Activated T-cell treated with anti-CD3 and anti-CD28 coated beads, Interleukin-2, amount 50 U/mL, for 48 hours (primary cell): ENCODE results near the gene UBE2D1.

Experiments
- DNase-seq, 2 experiments: peaks; one replicate each; pipeline ENCODE4 v3.0.0-alpha.2; 2020

Gene UBE2D1

GRCh38 chr10:58334817-58335305 lies at the start of gene UBE2D1:
UBE2D1 (plus strand) TSS chr10:58335006; CDS start chr10:58335202, 196 bp downstream.
- DNase-seq = peak; percentile 88 to 91

GRCh38 chr10:58291538-58292174 lies 43.1 kb upstream of the UBE2D1 start:
- no peak for DNase-seq

DNA sequence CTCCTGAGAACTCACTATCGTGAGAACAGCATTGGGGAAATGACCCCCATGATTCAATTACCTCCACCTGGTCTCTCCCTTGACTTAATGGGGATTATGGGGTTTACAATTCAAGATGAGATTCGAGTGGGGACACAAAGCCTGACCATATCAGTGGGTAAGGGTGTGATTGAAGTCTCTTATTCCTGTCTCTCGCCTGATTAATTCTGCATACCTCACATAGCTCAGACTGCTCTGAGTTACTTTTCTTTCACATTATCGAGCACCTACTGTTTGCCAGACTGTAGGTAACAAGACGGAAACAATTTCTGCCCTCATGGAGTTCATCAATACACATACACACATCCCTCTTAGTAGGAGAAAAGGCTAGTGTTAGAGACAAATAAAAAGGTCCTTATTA lies 40.8 kb upstream of the UBE2D1 start:
- DNase-seq = no peak

GRCh38 chr10:58299580-58299979 lies 35.2 kb upstream of the UBE2D1 start:
- DNase-seq = peak; percentile 61 to 63

GRCh38 chr10:58300676-58301075 lies 34.1 kb upstream of the UBE2D1 start:
- DNase-seq = no peak

DNA sequence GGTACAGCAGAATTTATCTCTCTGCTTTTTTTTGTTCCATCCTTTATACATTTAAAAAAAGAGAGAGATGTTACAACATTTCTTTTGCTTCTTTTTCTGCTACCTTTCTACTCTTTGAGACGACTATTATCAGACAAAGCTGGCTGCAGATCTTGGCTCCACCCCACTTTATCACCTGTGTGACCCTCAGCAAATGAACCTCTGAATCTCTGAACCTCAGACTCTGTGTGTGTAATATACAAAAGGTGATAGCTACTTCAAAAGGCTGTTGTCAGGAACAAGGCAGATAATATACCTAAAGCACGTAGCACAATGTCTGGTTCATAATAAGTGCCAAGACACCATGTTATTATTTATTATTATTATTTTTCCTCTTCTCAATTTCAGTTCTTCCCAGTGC lies 32.6 kb upstream of the UBE2D1 start:
- no peak for DNase-seq

GRCh38 chr10:58304099-58304633 lies 30.6 kb upstream of the UBE2D1 start:
- no peak for DNase-seq

DNA sequence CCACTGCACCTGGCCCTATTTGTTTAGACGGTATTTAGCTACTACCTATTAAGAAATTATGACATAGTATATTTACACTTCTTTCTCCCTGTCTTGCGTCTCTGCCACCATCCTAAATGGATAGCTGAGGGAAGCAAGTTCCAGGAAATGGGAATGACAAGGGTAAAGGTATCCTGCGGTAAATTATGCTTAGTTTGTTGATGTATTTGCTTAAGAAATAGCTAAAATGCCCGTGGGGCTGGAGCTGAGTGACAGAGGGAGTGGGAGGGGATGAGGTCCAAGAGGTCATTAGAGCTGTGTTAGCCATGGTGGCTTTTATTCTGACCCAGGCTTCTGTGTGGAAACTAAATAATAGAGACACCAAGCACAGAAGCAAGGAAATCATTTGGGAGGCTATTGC lies 29.0 kb upstream of the UBE2D1 start:
- DNase-seq = no peak

- no peak for DNase-seq
These were observed 27.1 kb upstream of the UBE2D1 start for GRCh38 chr10:58307676-58308075.

- DNase-seq = no peak
These were observed 23.8 kb upstream of the UBE2D1 start for GRCh38 chr10:58311026-58311425.

DNA sequence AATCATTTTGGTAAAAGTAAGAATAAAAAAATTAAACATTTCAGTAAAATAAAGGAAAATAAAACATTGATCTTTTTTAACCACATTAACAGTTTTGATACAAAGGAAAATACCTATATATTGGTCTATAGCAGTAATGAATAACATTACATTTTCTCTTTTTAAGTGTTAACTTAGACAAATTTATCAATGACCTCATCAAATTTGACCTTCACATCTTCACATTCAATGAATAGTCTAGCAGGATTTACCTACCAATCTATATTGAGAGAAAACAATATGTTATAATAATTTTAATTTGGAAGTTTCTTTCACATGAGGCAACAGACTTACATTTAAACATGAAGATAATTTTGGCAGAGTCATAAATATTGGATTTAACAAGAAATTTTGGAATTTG lies 17.9 kb upstream of the UBE2D1 start:
- no peak for DNase-seq

- no peak for DNase-seq
These were observed 16.5 kb upstream of the UBE2D1 start for GRCh38 chr10:58318346-58318745.

DNA sequence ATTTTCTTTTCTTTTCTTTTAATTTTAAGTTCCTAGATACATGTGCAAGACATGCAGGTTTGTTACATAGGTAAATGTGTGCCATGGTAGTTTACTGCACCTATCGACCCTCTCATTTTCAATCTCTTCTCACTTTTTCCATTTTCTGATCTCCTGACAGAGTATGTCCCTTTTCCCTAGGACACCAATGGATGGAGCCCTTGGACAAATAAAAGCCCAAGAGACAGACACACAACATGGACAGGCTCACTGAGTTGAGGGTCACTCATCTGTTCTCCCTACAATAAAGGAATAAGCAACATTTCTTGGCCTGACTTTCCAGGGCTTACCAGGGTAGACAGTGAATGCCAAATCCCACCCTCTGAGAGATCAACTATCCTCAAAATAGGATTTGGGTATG lies 15.2 kb upstream of the UBE2D1 start:
- DNase-seq = no peak

GRCh38 chr10:58320351-58321049 lies 14.3 kb upstream of the UBE2D1 start:
- no peak for DNase-seq

GRCh38 chr10:58322072-58322834 lies 12.6 kb upstream of the UBE2D1 start:
- no peak for DNase-seq

GRCh38 chr10:58322835-58323209 lies 12.0 kb upstream of the UBE2D1 start:
- no peak for DNase-seq

DNA sequence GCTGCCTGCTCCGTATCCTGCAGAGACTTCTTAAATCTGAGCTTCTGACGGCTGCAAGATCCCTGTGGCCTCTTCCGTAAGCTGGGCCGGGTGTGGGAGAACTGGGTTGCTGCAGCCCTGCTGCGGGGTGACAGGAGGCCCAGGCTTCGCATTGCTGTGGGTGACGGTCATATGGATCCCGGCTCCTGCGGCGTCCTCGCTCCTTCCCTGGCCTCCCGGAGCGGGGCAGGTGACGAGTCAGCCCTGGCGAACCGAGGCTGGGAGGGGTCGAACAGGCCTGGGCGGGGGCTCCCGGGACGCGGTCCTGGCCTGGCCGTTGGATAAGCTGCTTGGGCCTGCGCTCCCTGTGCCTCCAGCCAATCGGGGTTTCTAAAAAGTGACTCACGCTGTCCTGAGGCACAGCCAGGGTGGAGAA lies 7.8 kb upstream of the UBE2D1 start:
- DNase-seq = no peak

GRCh38 chr10:58328233-58328632 lies 6.6 kb upstream of the UBE2D1 start:
- DNase-seq = no peak

GRCh38 chr10:58330431-58330830 lies 4.4 kb upstream of the UBE2D1 start:
- no peak for DNase-seq

GRCh38 chr10:58331646-58332045 lies 3.2 kb upstream of the UBE2D1 start:
- no peak for DNase-seq

- peak; percentile 43 to 44 for DNase-seq
These were observed 650 bp downstream of the UBE2D1 start for GRCh38 chr10:58335306-58336005.

DNA sequence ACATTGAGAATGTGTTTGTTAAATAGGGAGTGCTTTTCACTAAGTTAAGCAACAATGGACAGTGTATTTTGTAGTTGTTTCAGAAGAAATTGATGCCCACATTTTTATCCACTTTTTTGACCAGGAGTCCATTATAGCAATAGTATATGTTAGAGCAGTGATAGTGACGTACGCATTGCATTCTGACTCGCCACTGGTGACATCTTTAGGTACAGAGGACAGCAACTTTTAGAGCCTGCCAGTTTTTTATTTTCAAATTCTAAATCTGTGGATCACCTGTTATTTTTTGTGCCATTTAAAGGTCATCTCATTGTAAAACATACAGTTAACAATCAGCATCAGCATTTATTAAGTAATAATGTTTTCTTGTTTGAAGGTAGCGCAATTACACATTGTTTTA lies 1.4 kb downstream of the UBE2D1 start:
- DNase-seq = no peak

DNA sequence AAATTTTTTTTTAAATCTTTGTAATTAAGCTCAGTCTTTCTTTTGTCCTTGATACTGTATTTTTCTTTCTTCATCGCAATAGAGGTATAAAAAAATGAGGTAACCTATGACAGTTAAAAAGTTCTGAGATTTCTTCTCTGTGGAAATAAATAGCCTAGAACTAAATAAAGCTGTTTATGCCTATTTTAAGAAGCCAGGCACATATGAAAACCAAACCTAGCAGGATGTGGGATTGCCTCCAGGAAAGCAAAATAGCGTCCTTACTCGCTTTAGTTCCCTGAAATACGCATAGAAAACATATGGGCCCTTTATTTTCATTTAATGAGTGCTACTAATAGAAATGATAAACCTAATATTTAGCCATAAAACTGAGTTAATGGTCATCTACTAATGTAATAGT lies 6.6 kb downstream of the UBE2D1 start:
- no peak for DNase-seq
